Neutrophil (primary cell): ENCODE results near the gene NDRG4.

Source experiments
- H3K27ac ChIP-seq: fragments of 200-600 bp; sonication (generic); 2 replicates; pipeline ENCODE4 v1.5.1; 2016; ENCODE audit warnings: mild to moderate bottlenecking, moderate library complexity
- H3K27me3 ChIP-seq: fragments of 200-600 bp; sonication (generic); 2 replicates; pipeline ENCODE4 v1.6.0; 2016; ENCODE audit warnings: mild to moderate bottlenecking
- H3K36me3 ChIP-seq: fragments of 200-600 bp; sonication (generic); 2 replicates; pipeline ENCODE4 v1.5.1; 2017
- H3K4me1 ChIP-seq, 2 experiments: fragments of 200-600 bp in 1 of 2; sonication (generic) in 1 of 2; 1 replicate in 1 of 2; 2 replicates in 1 of 2; pipeline versions ENCODE4 v1.5.1 to v1.6.1; 2013 to 2016; ENCODE audit warnings: low read depth in 1 of 2, low read length in 1 of 2, mild to moderate bottlenecking in 1 of 2, moderate library complexity in 1 of 2; ENCODE audit not compliant: control insufficient read depth in 1 of 2, insufficient read depth in 1 of 2
- H3K4me3 ChIP-seq, 2 experiments: fragments of 200-600 bp in 1 of 2; sonication (generic) in 1 of 2; 1 replicate in 1 of 2; 2 replicates in 1 of 2; pipeline ENCODE4 v1.5.1; 2013 to 2016; ENCODE audit warnings: low read depth in 1 of 2, low read length in 1 of 2, mild to moderate bottlenecking in 1 of 2, moderate library complexity in 1 of 2
- H3K9me3 ChIP-seq: fragments of 200-600 bp; sonication (generic); 2 replicates; pipeline ENCODE4 v1.5.1; 2016
- TF ChIP-seq, protein P1 (sequence below): fragments of 200-600 bp; sonication (generic); IDR thresholded peaks from 2 replicates; pipeline ENCODE4 v1.5.1; 2016; ENCODE audit warnings: antibody characterized with exemption

The NDRG4 gene

GRCh38 chr16:58474296-58474695 is 25.6 kb upstream of the NDRG4 start:
- Histone ChIP-seq H3K27me3 (peaks cover 79% of the 10 kb centered on the region), H3K4me3 (no peak overlapping the region)

DNA sequence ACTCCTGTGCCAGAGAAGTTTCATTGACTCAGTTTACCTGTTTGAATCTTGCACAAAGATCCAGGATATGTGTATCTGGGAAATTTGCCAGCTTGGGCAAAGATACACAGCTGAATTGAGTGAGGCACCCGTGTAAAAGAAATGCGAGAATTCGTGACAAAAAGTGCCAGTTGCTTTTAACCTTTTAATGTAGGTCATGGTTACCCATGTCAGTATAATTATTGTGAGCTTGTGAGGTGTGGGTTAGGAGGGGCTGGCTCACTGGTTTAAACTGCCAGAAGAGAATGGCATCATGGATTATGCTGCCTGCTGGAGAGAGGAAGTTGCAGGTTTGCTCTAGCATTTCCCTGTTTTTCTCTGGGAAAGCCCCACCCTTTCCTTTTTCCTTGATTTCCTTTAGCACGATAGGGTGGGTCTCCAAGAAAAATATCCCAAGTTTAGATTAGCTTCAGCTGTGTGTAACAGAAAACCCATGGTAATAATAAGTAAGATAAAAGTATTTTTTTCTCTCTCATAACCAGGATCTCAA is 24.8 kb upstream of the NDRG4 start:
- Histone ChIP-seq H3K4me3 (no peak overlapping the region), H3K9me3 (no peaks in the 10 kb centered on the region), H3K27ac (no peak overlapping the region), H3K36me3 (no peaks in the 10 kb centered on the region), H3K4me1 (no peaks in the 10 kb centered on the region), H3K27me3 (peaks cover 79% of the 10 kb centered on the region)
- TF ChIP-seq, protein P1, sequence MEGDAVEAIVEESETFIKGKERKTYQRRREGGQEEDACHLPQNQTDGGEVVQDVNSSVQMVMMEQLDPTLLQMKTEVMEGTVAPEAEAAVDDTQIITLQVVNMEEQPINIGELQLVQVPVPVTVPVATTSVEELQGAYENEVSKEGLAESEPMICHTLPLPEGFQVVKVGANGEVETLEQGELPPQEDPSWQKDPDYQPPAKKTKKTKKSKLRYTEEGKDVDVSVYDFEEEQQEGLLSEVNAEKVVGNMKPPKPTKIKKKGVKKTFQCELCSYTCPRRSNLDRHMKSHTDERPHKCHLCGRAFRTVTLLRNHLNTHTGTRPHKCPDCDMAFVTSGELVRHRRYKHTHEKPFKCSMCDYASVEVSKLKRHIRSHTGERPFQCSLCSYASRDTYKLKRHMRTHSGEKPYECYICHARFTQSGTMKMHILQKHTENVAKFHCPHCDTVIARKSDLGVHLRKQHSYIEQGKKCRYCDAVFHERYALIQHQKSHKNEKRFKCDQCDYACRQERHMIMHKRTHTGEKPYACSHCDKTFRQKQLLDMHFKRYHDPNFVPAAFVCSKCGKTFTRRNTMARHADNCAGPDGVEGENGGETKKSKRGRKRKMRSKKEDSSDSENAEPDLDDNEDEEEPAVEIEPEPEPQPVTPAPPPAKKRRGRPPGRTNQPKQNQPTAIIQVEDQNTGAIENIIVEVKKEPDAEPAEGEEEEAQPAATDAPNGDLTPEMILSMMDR: no peak

More at GRCh38 chr16:58474296-58474695, 25.6 kb upstream of the NDRG4 start:
- no peaks in the 10 kb centered on the region for H3K9me3 ChIP-seq
- H3K27ac ChIP-seq: no peak overlapping the region
- no peaks in the 10 kb centered on the region for H3K4me1 ChIP-seq
- H3K36me3 ChIP-seq: no peaks in the 10 kb centered on the region
- TF ChIP-seq, protein P1: no peak

GRCh38 chr16:58476791-58477190 is 23.2 kb upstream of the NDRG4 start:
- peaks cover 68% of the 10 kb centered on the region for H3K27me3 ChIP-seq

DNA sequence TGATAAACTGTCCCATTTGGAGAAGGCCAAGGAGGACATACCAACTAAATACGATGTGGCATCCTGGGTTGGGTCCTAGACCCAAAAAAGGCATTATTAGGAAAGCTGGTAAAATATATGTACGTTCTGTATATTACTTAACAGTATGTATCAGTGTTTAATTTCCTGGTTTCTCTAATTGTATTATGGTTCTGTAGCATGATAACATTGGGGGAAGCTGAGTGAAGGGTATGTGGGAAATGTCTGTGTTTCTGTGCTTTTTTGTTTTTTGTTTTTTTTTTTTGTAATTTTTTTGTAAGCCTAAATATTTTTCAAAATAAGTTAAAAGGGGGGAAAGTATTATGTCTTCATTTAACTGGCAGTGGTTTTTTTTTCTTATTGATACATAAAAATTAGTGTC is 21.5 kb upstream of the NDRG4 start:
- Histone ChIP-seq H3K4me3 (no peak overlapping the region), H3K27me3 (peaks cover 53% of the 10 kb centered on the region), H3K9me3 (no peaks in the 10 kb centered on the region), H3K27ac (no peak overlapping the region), H3K36me3 (no peaks in the 10 kb centered on the region), H3K4me1 (no peaks in the 10 kb centered on the region)
- TF ChIP-seq, protein P1: no peak

More at GRCh38 chr16:58476791-58477190, 23.2 kb upstream of the NDRG4 start:
- Histone ChIP-seq H3K27ac (no peak overlapping the region), H3K4me3 (no peak overlapping the region), H3K36me3 (no peaks in the 10 kb centered on the region), H3K4me1 (no peaks in the 10 kb centered on the region), H3K9me3 (no peaks in the 10 kb centered on the region)
- TF ChIP-seq, protein P1: no peak

GRCh38 chr16:58481226-58481869 is 18.6 kb upstream of the NDRG4 start:
- H3K4me3 ChIP-seq: no peak overlapping the region
- H3K36me3 ChIP-seq: no peaks in the 10 kb centered on the region
- no peak overlapping the region for H3K27ac ChIP-seq
- H3K27me3 ChIP-seq: peaks cover 40% of the 10 kb centered on the region
- no peaks in the 10 kb centered on the region for H3K4me1 ChIP-seq
- TF ChIP-seq, protein P1: no peak
- no peaks in the 10 kb centered on the region for H3K9me3 ChIP-seq
